Muscle of leg (tissue), 11 donors: Measurements from ENCODE around the gene APOA1. TPM values are rescaled to one million over a fixed set of nuclear protein-coding genes. Genes with fewer than 3 reads are reported as not detected.

Experiments
- DNase-seq: peaks from one replicate; pipeline ENCODE4 v3.0.0; 2013
- H3K27ac ChIP-seq: one replicate; pipeline ENCODE4 v1.5.1; 2013; ENCODE audit warnings: mild to moderate bottlenecking, low read length, control low read depth
- H3K27me3 ChIP-seq: one replicate; pipeline ENCODE4 v1.6.1; 2013; ENCODE audit warnings: low read length; ENCODE audit not compliant: control insufficient read depth, insufficient read depth
- H3K36me3 ChIP-seq: one replicate; pipeline ENCODE4 v1.6.1; 2013; ENCODE audit warnings: low read length; ENCODE audit not compliant: control insufficient read depth, insufficient read depth
- H3K4me1 ChIP-seq: one replicate; pipeline ENCODE4 v1.6.1; 2013; ENCODE audit warnings: low read length; ENCODE audit not compliant: control insufficient read depth, insufficient read depth
- H3K4me3 ChIP-seq: one replicate; pipeline ENCODE4 v1.5.1; 2013; ENCODE audit warnings: low read length, control low read depth
- H3K9me3 ChIP-seq: replicated peaks from 2 replicates; pipeline ENCODE4 v1.6.1; 2013; ENCODE audit warnings: low read depth, low read length; ENCODE audit not compliant: control insufficient read depth
- WGBS: methylation state at CpG from one replicate; pipeline ENCODE4 v1.1.5; 2013; ENCODE audit warnings: missing lambda C conversion rate; ENCODE audit not compliant: insufficient coverage; 5-methylcytosine and 5-hydroxymethylcytosine counted together
- polyA plus RNA-seq, 8 donors: library from polyadenylated mRNA; unstranded; fragments of 120-200 nt; gene quantifications; one replicate each; pipeline versions ENCODE4 v1.2.1 to v1.2.3, GENCODE V29; 2013; ENCODE audit warnings: inconsistent platforms in 1 of 8, low replicate concordance in 1 of 8; ENCODE audit not compliant: insufficient read length in 8 of 8, insufficient read depth in 1 of 8
- total RNA-seq: library from RNA; stranded (reverse); fragments of 120-200 nt; gene quantifications from one replicate; pipeline ENCODE4 v1.2.4, GENCODE V29; 2013

APOA1 gene
- total and polyA plus RNA-seq, 9 donors = 1.4 to 230 (median 3.3) TPM

- Histone ChIP-seq H3K27me3 (no peaks in the 10 kb centered on the region), H3K9me3 (no peaks in the 10 kb centered on the region), H3K27ac (no peak within 1 kb of the TSS), H3K4me1 (peaks cover 4% of the 10 kb centered on the region), H3K36me3 (no peaks in the 10 kb centered on the region), H3K4me3 (no peak within 1 kb of the TSS)
- WGBS = 73% methylated on average over 5 of the region's 9 CpGs
- no peak for DNase-seq
These were observed 7.8 kb downstream of the APOA1 start, which contains the start of gene APOC3 for GRCh38 chr11:116829525-116830183. Gene APOC3, plus strand, starts transcription at chr11:116829907. Its CDS starts 676 bp downstream, at chr11:116830583.

GRCh38 chr11:116828632-116829524 is 8.5 kb downstream of the APOA1 start:
- H3K9me3 ChIP-seq = no peaks in the 10 kb centered on the region
- H3K4me1 ChIP-seq = peaks cover 3% of the 10 kb centered on the region
- H3K36me3 ChIP-seq = no peaks in the 10 kb centered on the region
- no peak for DNase-seq
- no peaks in the 10 kb centered on the region for H3K27me3 ChIP-seq
- 44% methylated on average over 4 of the region's 16 CpGs for WGBS
- H3K4me3 ChIP-seq = no peak overlapping the region
- no peak overlapping the region for H3K27ac ChIP-seq

GRCh38 chr11:116827461-116827860 is 10.0 kb downstream of the APOA1 start:
- Histone ChIP-seq H3K4me1 (peaks cover 3% of the 10 kb centered on the region), H3K27ac (no peak overlapping the region), H3K9me3 (no peaks in the 10 kb centered on the region), H3K36me3 (no peaks in the 10 kb centered on the region), H3K27me3 (no peaks in the 10 kb centered on the region), H3K4me3 (no peak overlapping the region)
- whole genome bisulfite sequencing = 87% methylated on average over 5 of the region's 6 CpGs
- no peak for DNase-seq

GRCh38 chr11:116826751-116827431 is 10.5 kb downstream of the APOA1 start:
- Histone ChIP-seq H3K4me1 (peaks cover 3% of the 10 kb centered on the region), H3K36me3 (no peaks in the 10 kb centered on the region), H3K27ac (no peak overlapping the region), H3K27me3 (no peaks in the 10 kb centered on the region), H3K9me3 (no peaks in the 10 kb centered on the region), H3K4me3 (no peak overlapping the region)
- WGBS = 40% methylated on average over 8 of the region's 9 CpGs
- DNase-seq = no peak

- Histone ChIP-seq H3K4me3 (no peak overlapping the region), H3K27ac (no peak overlapping the region), H3K36me3 (no peaks in the 10 kb centered on the region), H3K4me1 (peaks cover 3% of the 10 kb centered on the region), H3K27me3 (peaks cover 2% of the 10 kb centered on the region), H3K9me3 (no peaks in the 10 kb centered on the region)
- DNase-seq = no peak
- 79% methylated on average over 22 of the region's 22 CpGs for WGBS
These were observed 11.3 kb downstream of the APOA1 start for GRCh38 chr11:116825854-116826750.

GRCh38 chr11:116825434-116825833 is 12.0 kb downstream of the APOA1 start:
- H3K36me3 ChIP-seq = no peaks in the 10 kb centered on the region
- no peaks in the 10 kb centered on the region for H3K9me3 ChIP-seq
- H3K27ac ChIP-seq = no peak overlapping the region
- WGBS = 75% methylated on average over 5 of the region's 5 CpGs
- H3K4me3 ChIP-seq = no peak overlapping the region
- no peak for DNase-seq
- peaks cover 3% of the 10 kb centered on the region for H3K4me1 ChIP-seq
- H3K27me3 ChIP-seq = peaks cover 2% of the 10 kb centered on the region

- Histone ChIP-seq H3K36me3 (no peaks in the 10 kb centered on the region), H3K27ac (no peak within 1 kb of the TSS), H3K4me1 (no peaks in the 10 kb centered on the region), H3K27me3 (peaks cover 2% of the 10 kb centered on the region), H3K4me3 (no peak within 1 kb of the TSS), H3K9me3 (no peaks in the 10 kb centered on the region)
- no peak for DNase-seq
- WGBS = 72% methylated on average over 9 of the region's 16 CpGs
These were observed 14.2 kb downstream of the APOA1 start, which contains the start of gene APOA4 for GRCh38 chr11:116823031-116823843. Gene APOA4, minus strand, starts transcription at chr11:116823304. Its CDS starts 113 bp downstream, at chr11:116823191.

GRCh38 chr11:116822575-116822974 is 14.8 kb downstream of the APOA1 start:
- no peak overlapping the region for H3K4me3 ChIP-seq
- DNase-seq = no peak
- H3K36me3 ChIP-seq = no peaks in the 10 kb centered on the region
- no peak overlapping the region for H3K27ac ChIP-seq
- H3K4me1 ChIP-seq = no peaks in the 10 kb centered on the region
- H3K27me3 ChIP-seq = peaks cover 2% of the 10 kb centered on the region
- 67% methylated on average over 4 of the region's 5 CpGs for WGBS
- no peaks in the 10 kb centered on the region for H3K9me3 ChIP-seq
